Measurements from ENCODE around the gene RBL2.

Gene RBL2

GRCh38 chr16:53517851-53518250 is 83.6 kb downstream of the RBL2 start:
- no peak overlapping the region for H2AFZ ChIP-seq
- no peaks in the 10 kb centered on the region for H3K36me3 ChIP-seq (ENCODE audit: control insufficient read depth, insufficient read depth, low read length)
- TF ChIP-seq CTCF (IDR thresholded peaks at IDR 0.05), result no peak
- no peaks in the 10 kb centered on the region for H3K4me1 ChIP-seq
- no peak overlapping the region for H3K4me2 ChIP-seq (ENCODE audit: low read length)
- no peaks in the 10 kb centered on the region for H3K9me3 ChIP-seq (ENCODE audit: control insufficient read depth, low read length)
- no peaks in the 10 kb centered on the region for H3K79me2 ChIP-seq
- H3K27ac ChIP-seq, result peak overlapping the region; percentile 72
- no peak overlapping the region for H3K4me3 ChIP-seq (ENCODE audit: low read depth, low read length)
- no peak overlapping the region for H3K9ac ChIP-seq
- H3K27me3 ChIP-seq (ENCODE audit: control insufficient read depth, insufficient read depth, low read length), result no peaks in the 10 kb centered on the region

GRCh38 chr16:53518550-53519416 is 84.5 kb downstream of the RBL2 start:
- Histone ChIP-seq H2AFZ (no peak overlapping the region), H3K9ac (no peak overlapping the region), H3K9me3 (ENCODE audit: control insufficient read depth, low read length) (no peaks in the 10 kb centered on the region), H3K79me2 (no peaks in the 10 kb centered on the region), H3K4me2 (ENCODE audit: low read length) (peak overlapping the region; percentile 12), H3K27ac (peak overlapping the region; percentile 72), H3K4me3 (ENCODE audit: low read depth, low read length) (no peak overlapping the region), H3K27me3 (ENCODE audit: control insufficient read depth, insufficient read depth, low read length) (no peaks in the 10 kb centered on the region), H3K4me1 (no peaks in the 10 kb centered on the region), H3K36me3 (ENCODE audit: control insufficient read depth, insufficient read depth, low read length) (no peaks in the 10 kb centered on the region)
- no peak for TF ChIP-seq CTCF (IDR thresholded peaks at IDR 0.05)

GRCh38 chr16:53519417-53520091 is 85.3 kb downstream of the RBL2 start:
- TF ChIP-seq CTCF (IDR thresholded peaks at IDR 0.05), result no peak
- no peaks in the 10 kb centered on the region for H3K79me2 ChIP-seq
- H3K9ac ChIP-seq, result no peak overlapping the region
- no peaks in the 10 kb centered on the region for H3K4me1 ChIP-seq
- H3K36me3 ChIP-seq (ENCODE audit: control insufficient read depth, insufficient read depth, low read length), result no peaks in the 10 kb centered on the region
- no peaks in the 10 kb centered on the region for H3K27me3 ChIP-seq (ENCODE audit: control insufficient read depth, insufficient read depth, low read length)
- no peak overlapping the region for H3K4me2 ChIP-seq (ENCODE audit: low read length)
- no peak overlapping the region for H2AFZ ChIP-seq
- H3K4me3 ChIP-seq (ENCODE audit: low read depth, low read length), result no peak overlapping the region
- no peaks in the 10 kb centered on the region for H3K9me3 ChIP-seq (ENCODE audit: control insufficient read depth, low read length)
- H3K27ac ChIP-seq, result peak overlapping the region; percentile 72

GRCh38 chr16:53523126-53523804 is 89.0 kb downstream of the RBL2 start:
- Histone ChIP-seq H3K9me3 (ENCODE audit: control insufficient read depth, low read length) (no peaks in the 10 kb centered on the region), H3K79me2 (no peaks in the 10 kb centered on the region), H3K4me1 (no peaks in the 10 kb centered on the region), H3K36me3 (ENCODE audit: control insufficient read depth, insufficient read depth, low read length) (no peaks in the 10 kb centered on the region), H2AFZ (no peak overlapping the region), H3K9ac (no peak overlapping the region), H3K4me2 (ENCODE audit: low read length) (no peak overlapping the region), H3K27me3 (ENCODE audit: control insufficient read depth, insufficient read depth, low read length) (no peaks in the 10 kb centered on the region), H3K4me3 (ENCODE audit: low read depth, low read length) (no peak overlapping the region), H3K27ac (no peak overlapping the region)
- TF ChIP-seq CTCF (IDR thresholded peaks at IDR 0.05), result no peak

All from parathyroid adenoma (tissue), 2 donors.